Gastrocnemius medialis (tissue), 4 donors: ENCODE data around the gene ASCL5. TPM values are rescaled to one million over a fixed set of nuclear protein-coding genes. Genes with fewer than 3 reads are reported as not detected.
A peak's percentile ranks its signal among the peaks of the same experiment; 100 is the strongest.

Experiments
- ATAC-seq, 2 donors: fragments of 150-250 bp; one replicate each; pipeline ENCODE4 v1.9.1; 2016
- DNase-seq, 2 donors: peaks; one replicate each; pipeline ENCODE4 v3.0.0-alpha.2; 2019
- H3K27ac ChIP-seq, 4 donors: fragments of 200-600 bp; sonication (generic); 1 replicate in 1 of 4; 2 replicates in 3 of 4; pipeline ENCODE4 v1.5.1; 2016 to 2018; ENCODE audit warnings: mild to moderate bottlenecking in 2 of 4, moderate library complexity in 1 of 4
- H3K27me3 ChIP-seq, 3 donors: fragments of 200-600 bp; sonication (generic) in 2 of 3; 1 replicate in 1 of 3; 2 replicates in 2 of 3; pipeline versions ENCODE4 v1.5.1 to v1.6.0; 2016 to 2019; ENCODE audit warnings: mild to moderate bottlenecking in 1 of 3, moderate library complexity in 1 of 3
- H3K36me3 ChIP-seq, 2 donors: fragments of 200-600 bp; sonication (generic) in 1 of 2; one replicate each; pipeline ENCODE4 v1.5.1; 2017 to 2018
- H3K4me1 ChIP-seq, 2 donors: fragments of 200-600 bp; sonication (generic) in 1 of 2; one replicate each; pipeline ENCODE4 v1.5.1; 2016 to 2017; ENCODE audit warnings: mild to moderate bottlenecking in 2 of 2
- H3K4me3 ChIP-seq, 4 donors: fragments of 200-600 bp; sonication (generic) in 3 of 4; 1 replicate in 1 of 4; 2 replicates in 3 of 4; pipeline ENCODE4 v1.5.1; 2016 to 2019; ENCODE audit warnings: mild to moderate bottlenecking in 2 of 4
- H3K9me3 ChIP-seq, 3 donors: fragments of 200-600 bp; sonication (generic) in 2 of 3; 1 replicate in 1 of 3; 2 replicates in 2 of 3; pipeline ENCODE4 v1.5.1; 2016 to 2019
- POLR2A ChIP-seq, 2 donors: fragments of 450-650 bp; IDR thresholded peaks; one replicate each; pipeline ENCODE4 v1.6.1; 2017; ENCODE audit warnings: antibody characterized with exemption in 2 of 2, mild to moderate bottlenecking in 2 of 2, moderate library complexity in 2 of 2
- in situ Hi-C, 4 donors: fragments of 200-750 bp; cut with MboI; loops; one replicate each; pipeline versions ENCODE4 v1.15.0 to v1.8.0; 2017; ENCODE audit warnings: low sequenced_read_pairs in 4 of 4
- intact Hi-C: fragments of 100-400 bp; cut with DNase I; formaldehyde crosslinking; loops from one replicate; pipeline ENCODE4 v1.15.1; 2023; ENCODE audit warnings: low total_unique reads
- total RNA-seq, 4 donors: library from RNA; depleted of rRNA; stranded (reverse); fragments of >200 nt; gene quantifications; one replicate each; pipeline versions ENCODE4 v1.1.0 to v1.2.3, GENCODE V29; 2016
- TF ChIP-seq, protein P1 (sequence below), 5 experiments: fragments of 450-650 bp in 3 of 5; fragments of 200-600 bp in 2 of 5; sonication (generic) in 2 of 5; IDR thresholded peaks in 4 of 5; conservative IDR thresholded peaks in 1 of 5; 1 replicate in 4 of 5; 2 replicates in 1 of 5; pipeline ENCODE4 v1.5.1; 2016 to 2019; ENCODE audit warnings: antibody characterized with exemption in 5 of 5, mild to moderate bottlenecking in 3 of 5, moderate library complexity in 3 of 5

The ASCL5 gene
- total RNA-seq, 4 donors from 2014 or later, result not detected

DNA sequence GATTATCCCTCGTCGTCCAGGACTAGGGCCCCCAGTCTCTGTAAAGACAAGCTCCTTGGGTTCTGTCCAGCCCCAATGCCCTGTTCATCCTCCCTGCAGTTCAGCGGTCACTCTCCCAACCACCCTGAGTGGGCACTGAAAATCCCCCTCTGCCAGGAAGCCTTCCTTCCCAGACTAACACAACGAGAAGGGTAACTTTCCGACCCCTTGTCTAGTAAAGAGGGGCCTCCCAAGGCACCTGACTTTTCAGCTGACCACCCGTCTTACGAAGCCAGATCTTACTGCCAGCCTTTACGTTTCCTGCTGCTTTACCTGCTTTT, 13.9 kb upstream of the ASCL5 start:
- Histone ChIP-seq H3K27ac (no peak overlapping the region), H3K4me3 (no peak overlapping the region), H3K9me3 (no peaks in the 10 kb centered on the region), H3K27me3 (no peaks in the 10 kb centered on the region), H3K4me1 (peaks cover 2 to 7% of the 10 kb centered on the region in 2 donors), H3K36me3 (peaks cover 0 to 25% of the 10 kb centered on the region in 2 donors)
- TF ChIP-seq, protein P1, sequence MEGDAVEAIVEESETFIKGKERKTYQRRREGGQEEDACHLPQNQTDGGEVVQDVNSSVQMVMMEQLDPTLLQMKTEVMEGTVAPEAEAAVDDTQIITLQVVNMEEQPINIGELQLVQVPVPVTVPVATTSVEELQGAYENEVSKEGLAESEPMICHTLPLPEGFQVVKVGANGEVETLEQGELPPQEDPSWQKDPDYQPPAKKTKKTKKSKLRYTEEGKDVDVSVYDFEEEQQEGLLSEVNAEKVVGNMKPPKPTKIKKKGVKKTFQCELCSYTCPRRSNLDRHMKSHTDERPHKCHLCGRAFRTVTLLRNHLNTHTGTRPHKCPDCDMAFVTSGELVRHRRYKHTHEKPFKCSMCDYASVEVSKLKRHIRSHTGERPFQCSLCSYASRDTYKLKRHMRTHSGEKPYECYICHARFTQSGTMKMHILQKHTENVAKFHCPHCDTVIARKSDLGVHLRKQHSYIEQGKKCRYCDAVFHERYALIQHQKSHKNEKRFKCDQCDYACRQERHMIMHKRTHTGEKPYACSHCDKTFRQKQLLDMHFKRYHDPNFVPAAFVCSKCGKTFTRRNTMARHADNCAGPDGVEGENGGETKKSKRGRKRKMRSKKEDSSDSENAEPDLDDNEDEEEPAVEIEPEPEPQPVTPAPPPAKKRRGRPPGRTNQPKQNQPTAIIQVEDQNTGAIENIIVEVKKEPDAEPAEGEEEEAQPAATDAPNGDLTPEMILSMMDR (IDR thresholded peaks at IDR 0.05 in 4 of 5, conservative IDR thresholded peaks at IDR 0.05 in 1 of 5), result no peak
- TF ChIP-seq POLR2A (IDR thresholded peaks at IDR 0.05), result no peak
- DNase-seq (peak in 1 of 2 donors; percentile 6), ATAC-seq (no peak)
- in situ Hi-C loops (loop anchor here in 1 of 4 donors (10.0 kb wide), 1 partner anchor 84 kb away; no protein-coding TSS in a partner anchor), intact Hi-C loops (no loop called here)

- ATAC-seq (no peak), DNase-seq (no peak)
- H3K4me1 ChIP-seq, result peaks cover 2 to 7% of the 10 kb centered on the region in 2 donors
- no peak overlapping the region for H3K4me3 ChIP-seq
- H3K27me3 ChIP-seq, result no peaks in the 10 kb centered on the region
- H3K36me3 ChIP-seq, result peaks cover 0 to 25% of the 10 kb centered on the region in 2 donors
- TF ChIP-seq, protein P1 (IDR thresholded peaks at IDR 0.05 in 4 of 5, conservative IDR thresholded peaks at IDR 0.05 in 1 of 5), result no peak
- no peak for TF ChIP-seq POLR2A (IDR thresholded peaks at IDR 0.05)
- intact Hi-C loops (no loop called here), in situ Hi-C loops (loop anchor here in 1 of 4 donors (10.0 kb wide), 1 partner anchor 84 kb away; no protein-coding TSS in a partner anchor)
- H3K9me3 ChIP-seq, result no peaks in the 10 kb centered on the region
- H3K27ac ChIP-seq, result no peak overlapping the region
Observed at GRCh38 chr1:201140235-201140940, 13.4 kb upstream of the ASCL5 start.

GRCh38 chr1:201139756-201140155, 12.8 kb upstream of the ASCL5 start:
- DNase-seq, result peak in 1 of 2 donors; percentile 9
- Histone ChIP-seq H3K27ac (no peak overlapping the region), H3K27me3 (no peaks in the 10 kb centered on the region), H3K36me3 (peaks cover 0 to 24% of the 10 kb centered on the region in 2 donors), H3K9me3 (no peaks in the 10 kb centered on the region), H3K4me3 (no peak overlapping the region), H3K4me1 (peaks cover 2 to 7% of the 10 kb centered on the region in 2 donors)
- intact Hi-C loops (no loop called here), in situ Hi-C loops (loop anchor here in 1 of 4 donors (10.0 kb wide), 1 partner anchor 85 kb away; no protein-coding TSS in a partner anchor)
- TF ChIP-seq, protein P1 (IDR thresholded peaks at IDR 0.05 in 4 of 5, conservative IDR thresholded peaks at IDR 0.05 in 1 of 5), result no peak
- no peak for TF ChIP-seq POLR2A (IDR thresholded peaks at IDR 0.05)
- ATAC-seq, result no peak

DNA sequence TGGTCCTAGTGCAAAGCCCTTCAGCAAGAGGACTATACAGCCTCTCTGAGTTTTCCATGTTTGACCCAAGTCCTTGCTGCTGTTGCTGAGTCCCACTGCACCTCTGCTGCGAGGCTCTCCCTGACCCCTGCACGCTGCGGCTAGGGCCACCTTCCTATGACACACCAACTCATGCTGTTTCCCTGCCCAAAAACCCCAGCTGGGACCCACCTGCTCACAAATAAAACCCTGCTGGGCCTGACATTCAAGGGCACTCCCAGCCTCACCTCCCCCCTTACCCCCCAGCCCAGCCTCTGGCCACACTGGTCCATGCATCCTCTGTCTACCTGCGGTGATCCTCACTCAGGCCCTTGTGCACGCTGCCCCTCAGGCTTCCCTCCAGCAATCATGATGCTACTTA, 12.3 kb upstream of the ASCL5 start:
- Histone ChIP-seq H3K36me3 (peaks cover 0 to 19% of the 10 kb centered on the region in 2 donors), H3K27ac (no peak overlapping the region)

More for the DNA sequence above, 12.3 kb upstream of the ASCL5 start:
- no peaks in the 10 kb centered on the region for H3K27me3 ChIP-seq
- peaks cover 2 to 7% of the 10 kb centered on the region in 2 donors for H3K4me1 ChIP-seq
- ATAC-seq (no peak), DNase-seq (peak in 1 of 2 donors; percentile 7)
- H3K9me3 ChIP-seq, result no peaks in the 10 kb centered on the region
- no peak overlapping the region for H3K4me3 ChIP-seq
- intact Hi-C loops, result no loop called here
- TF ChIP-seq, protein P1 (IDR thresholded peaks at IDR 0.05 in 4 of 5, conservative IDR thresholded peaks at IDR 0.05 in 1 of 5), result no peak
- no peak for TF ChIP-seq POLR2A (IDR thresholded peaks at IDR 0.05)
- in situ Hi-C loops, result no loop called here
